Measurements from ENCODE around the gene RAP1GDS1. TPM values are rescaled to one million over a fixed set of nuclear protein-coding genes. Genes with fewer than 3 reads are reported as not detected.

The RAP1GDS1 gene
- total RNA-seq, 1 experiment from 2014 or later = 31.1 TPM

GRCh38 chr4:98334461-98334860 is 73.3 kb downstream of the RAP1GDS1 start:
- CTCF ChIA-PET = no interaction called here

DNA sequence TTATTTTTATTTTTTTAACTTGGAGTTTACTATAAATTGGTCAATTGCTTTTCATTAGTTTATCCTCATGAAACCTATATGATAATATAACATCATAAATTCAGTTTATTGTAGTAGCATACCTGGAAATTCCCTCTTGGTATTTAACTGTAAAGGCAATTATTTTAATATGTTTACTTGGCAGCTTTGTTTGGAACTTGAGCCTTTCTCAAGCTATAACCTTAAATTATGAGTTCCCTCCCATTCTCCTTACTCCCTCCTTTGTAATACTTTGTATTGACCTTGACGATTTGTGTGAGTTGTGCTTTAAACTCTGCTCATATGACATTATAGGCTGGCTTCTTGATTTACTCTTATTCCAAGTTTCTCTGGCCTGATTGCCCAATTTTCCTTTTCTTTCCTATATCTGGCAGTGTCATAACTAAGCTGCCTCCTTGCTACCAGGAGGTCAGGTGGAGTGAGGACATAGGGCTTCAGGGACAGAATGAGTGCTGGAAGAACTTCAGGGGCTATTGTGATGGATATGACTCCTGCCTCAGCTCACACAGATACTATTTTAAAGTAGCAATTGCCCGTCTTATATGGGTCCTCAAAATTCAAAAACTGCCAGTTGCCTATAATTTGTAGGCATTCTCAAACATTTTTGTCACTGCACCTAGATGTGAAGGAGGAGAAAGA is 77.7 kb downstream of the RAP1GDS1 start:
- ChIA-PET POLR2A (ENCODE audit: unreplicated experiment) (no interaction called here), CTCF (no interaction called here)
- no peaks in the 10 kb centered on the region for H3K27me3 ChIP-seq (ENCODE audit: low read length)
- no peaks in the 10 kb centered on the region for H3K9me2 ChIP-seq (replicated peaks; ENCODE audit: low read length)
- H3F3A ChIP-seq (ENCODE audit: low read length, unreplicated experiment) = no peaks in the 10 kb centered on the region
- DNase-seq (no peak), ATAC-seq (peak; percentile 58)
- H4K20me1 ChIP-seq (ENCODE audit: low read length) = no peaks in the 10 kb centered on the region
- intact Hi-C loops (cut with micrococcal nuclease) = loop anchor here (10.0 kb wide), 1 partner anchor 316 kb away; the partner anchor contains the start of gene TSPAN5
- no peaks in the 10 kb centered on the region for H3K9me3 ChIP-seq (ENCODE audit: low read length)
- no peaks in the 10 kb centered on the region for H3K79me2 ChIP-seq (ENCODE audit: low read length)
- no peak overlapping the region for H3K4me2 ChIP-seq (ENCODE audit: low read length)
- H3K36me3 ChIP-seq (ENCODE audit: low read depth, low read length) = no peaks in the 10 kb centered on the region
- H2AFZ ChIP-seq (ENCODE audit: low read length) = no peak overlapping the region
- no TSS peak for BruUV-seq (replicated peaks)
- H3K9ac ChIP-seq (ENCODE audit: low read length) = no peak overlapping the region
- no peak for TF ChIP-seq EZH2phosphoT487 (IDR thresholded peaks at IDR 0.05; ENCODE audit: borderline replicate concordance, low read length)
- no peak for TF ChIP-seq CTCF (conservative IDR thresholded peaks at IDR 0.05; ENCODE audit: low read depth, low read length)
- no peak for TF ChIP-seq EZH2 (IDR thresholded peaks at IDR 0.05; ENCODE audit: low read length, unreplicated experiment)
- H3K4me1 ChIP-seq (ENCODE audit: insufficient read depth, low read length) = no peaks in the 10 kb centered on the region
- no peak overlapping the region for H3K27ac ChIP-seq (ENCODE audit: low read length)
- no peak overlapping the region for H3K4me3 ChIP-seq (ENCODE audit: low read length)

More at GRCh38 chr4:98334461-98334860, 73.3 kb downstream of the RAP1GDS1 start:
- H3K4me1 ChIP-seq (ENCODE audit: insufficient read depth, low read length) = no peaks in the 10 kb centered on the region
- no peaks in the 10 kb centered on the region for H3K9me3 ChIP-seq (ENCODE audit: low read length)
- H3K9me2 ChIP-seq (replicated peaks; ENCODE audit: low read length) = no peaks in the 10 kb centered on the region
- H3F3A ChIP-seq (ENCODE audit: low read length, unreplicated experiment) = no peaks in the 10 kb centered on the region
- no peak overlapping the region for H3K4me2 ChIP-seq (ENCODE audit: low read length)
- H3K36me3 ChIP-seq (ENCODE audit: low read depth, low read length) = peaks cover 5% of the 10 kb centered on the region
- BruUV-seq (replicated peaks) = no TSS peak
- DNase-seq = no peak
- H4K20me1 ChIP-seq (ENCODE audit: low read length) = no peaks in the 10 kb centered on the region
- H3K9ac ChIP-seq (ENCODE audit: low read length) = no peak overlapping the region
- POLR2A ChIA-PET (ENCODE audit: unreplicated experiment) = interaction anchor here (0.7 kb wide), 1 partner anchor 72 kb away, joined by 8 read pairs; no protein-coding TSS in a partner anchor
- H3K4me3 ChIP-seq (ENCODE audit: low read length) = no peak overlapping the region
- H3K27me3 ChIP-seq (ENCODE audit: low read length) = no peaks in the 10 kb centered on the region
- intact Hi-C loops (cut with micrococcal nuclease) = loop anchor here (10.0 kb wide), 1 partner anchor 320 kb away; the partner anchor contains the start of gene TSPAN5
- no peak for TF ChIP-seq EZH2phosphoT487 (IDR thresholded peaks at IDR 0.05; ENCODE audit: borderline replicate concordance, low read length)
- no peak for TF ChIP-seq CTCF (conservative IDR thresholded peaks at IDR 0.05; ENCODE audit: low read depth, low read length)
- TF ChIP-seq EZH2 (IDR thresholded peaks at IDR 0.05; ENCODE audit: low read length, unreplicated experiment) = no peak
- no peaks in the 10 kb centered on the region for H3K79me2 ChIP-seq (ENCODE audit: low read length)
- no peak overlapping the region for H3K27ac ChIP-seq (ENCODE audit: low read length)
- H2AFZ ChIP-seq (ENCODE audit: low read length) = no peak overlapping the region
- ATAC-seq = no peak

DNA sequence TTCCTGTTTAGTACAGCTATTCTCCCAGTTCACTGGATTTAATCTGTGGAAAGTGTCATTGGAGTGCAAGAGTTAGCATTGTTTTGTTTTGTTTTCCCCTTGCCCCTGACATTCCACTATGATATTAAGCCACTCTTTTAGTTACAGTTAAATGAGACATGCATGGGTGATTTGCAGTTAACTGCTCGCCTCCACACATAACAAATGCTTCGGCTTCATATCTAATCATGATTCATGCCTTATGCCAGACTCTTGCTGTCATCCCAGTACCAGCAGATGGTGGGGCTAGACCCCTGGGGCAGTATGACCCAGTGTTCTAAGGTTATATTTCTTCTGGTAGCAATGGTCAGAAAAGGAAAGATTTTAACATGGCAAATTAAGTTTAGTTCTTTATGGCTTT is 80.1 kb downstream of the RAP1GDS1 start:
- CTCF ChIA-PET = no interaction called here
- ATAC-seq (no peak), DNase-seq (no peak)

More for the DNA sequence above, 80.1 kb downstream of the RAP1GDS1 start:
- Histone ChIP-seq H3K9me2 (replicated peaks; ENCODE audit: low read length) (no peaks in the 10 kb centered on the region), H3K9me3 (ENCODE audit: low read length) (no peaks in the 10 kb centered on the region), H3K4me1 (ENCODE audit: insufficient read depth, low read length) (no peaks in the 10 kb centered on the region), H3K4me2 (ENCODE audit: low read length) (no peak overlapping the region), H3K36me3 (ENCODE audit: low read depth, low read length) (no peaks in the 10 kb centered on the region), H3F3A (ENCODE audit: low read length, unreplicated experiment) (no peaks in the 10 kb centered on the region), H4K20me1 (ENCODE audit: low read length) (no peaks in the 10 kb centered on the region), H2AFZ (ENCODE audit: low read length) (no peak overlapping the region), H3K79me2 (ENCODE audit: low read length) (no peaks in the 10 kb centered on the region), H3K9ac (ENCODE audit: low read length) (no peak overlapping the region), H3K4me3 (ENCODE audit: low read length) (no peak overlapping the region), H3K27me3 (ENCODE audit: low read length) (no peaks in the 10 kb centered on the region), H3K27ac (ENCODE audit: low read length) (no peak overlapping the region)
- POLR2A ChIA-PET (ENCODE audit: unreplicated experiment) = no interaction called here
- intact Hi-C loops (cut with micrococcal nuclease) = no loop called here
- no TSS peak for BruUV-seq (replicated peaks)
- no peak for TF ChIP-seq CTCF (conservative IDR thresholded peaks at IDR 0.05; ENCODE audit: low read depth, low read length)
- TF ChIP-seq EZH2phosphoT487 (IDR thresholded peaks at IDR 0.05; ENCODE audit: borderline replicate concordance, low read length) = no peak
- no peak for TF ChIP-seq EZH2 (IDR thresholded peaks at IDR 0.05; ENCODE audit: low read length, unreplicated experiment)
